Tibial nerve (tissue), 4 donors: ENCODE measurements around the gene ZMYND8. TPM values are rescaled to one million over a fixed set of nuclear protein-coding genes. Genes with fewer than 3 reads are reported as not detected.
"Not testable (repeated sequence)": the region's sequence is repeated elsewhere in the genome, so short reads cannot be mapped to it uniquely, and the experiment has no call there.

ENCODE experiments used
- DNase-seq, 2 donors: peaks; one replicate each; pipeline ENCODE4 v3.0.0-alpha.2; 2019; ENCODE audit warnings: low spot score in 2 of 2
- H3K27ac ChIP-seq, 4 donors: fragments of 200-600 bp; sonication (generic) in 3 of 4; one replicate each; pipeline ENCODE4 v1.5.1; 2017 to 2019; ENCODE audit warnings: mild to moderate bottlenecking in 1 of 4
- H3K27me3 ChIP-seq, 2 donors: fragments of 200-600 bp; sonication (generic) in 1 of 2; one replicate each; pipeline versions ENCODE4 v1.5.1 to v1.6.0; 2017 to 2019
- H3K36me3 ChIP-seq, 3 donors: fragments of 200-600 bp; sonication (generic); one replicate each; pipeline ENCODE4 v1.5.1; 2018 to 2019
- H3K4me1 ChIP-seq, 4 donors: fragments of 200-600 bp; sonication (generic) in 3 of 4; one replicate each; pipeline ENCODE4 v1.5.1; 2017 to 2019
- H3K4me3 ChIP-seq, 4 donors: fragments of 200-600 bp; sonication (generic) in 3 of 4; one replicate each; pipeline ENCODE4 v1.5.1; 2017 to 2019; ENCODE audit warnings: mild to moderate bottlenecking in 1 of 4, moderate library complexity in 1 of 4
- H3K9me3 ChIP-seq, 4 donors: fragments of 200-600 bp; sonication (generic) in 3 of 4; one replicate each; pipeline ENCODE4 v1.5.1; 2017 to 2019
- CTCF ChIP-seq, 5 experiments: fragments of 200-600 bp in 3 of 5; fragments of 450-650 bp in 2 of 5; sonication (generic) in 3 of 5; IDR thresholded peaks; one replicate each; pipeline ENCODE4 v1.5.1; 2016 to 2019; ENCODE audit warnings: antibody characterized with exemption in 5 of 5, mild to moderate bottlenecking in 3 of 5, moderate library complexity in 2 of 5
- EP300 ChIP-seq, 2 donors: sonication (generic); formaldehyde crosslinking; IDR thresholded peaks; one replicate each; pipeline ENCODE4 v1.6.1; 2017; ENCODE audit warnings: antibody characterized with exemption in 2 of 2, mild to moderate bottlenecking in 1 of 2
- POLR2A ChIP-seq, 2 donors: fragments of 450-650 bp; IDR thresholded peaks; one replicate each; pipeline ENCODE4 v1.6.1; 2017; ENCODE audit warnings: antibody characterized with exemption in 2 of 2, mild to moderate bottlenecking in 2 of 2, moderate library complexity in 2 of 2
- WGBS, 2 donors: methylation state at CpG; one replicate each; pipeline ENCODE4 v1.1.5; 2018; 5-methylcytosine and 5-hydroxymethylcytosine counted together
- total RNA-seq, 4 donors: library from RNA; depleted of rRNA; stranded (reverse); fragments of >200 nt; gene quantifications; one replicate each; pipeline ENCODE4 v1.1.0, GENCODE V29; 2016

Gene ZMYND8
- total RNA-seq, 4 donors from 2014 or later = 45.3 to 69.9 (median 49.8) TPM

- Histone ChIP-seq H3K36me3 (peaks cover 0 to 44% (median 0%) of the 10 kb centered on the region in 3 donors), H3K27me3 (no peaks in the 10 kb centered on the region)
These were observed 177.2 kb downstream of the ZMYND8 start for GRCh38 chr20:47179267-47179666.

GRCh38 chr20:47178851-47179250, 177.6 kb downstream of the ZMYND8 start:
- Histone ChIP-seq H3K27me3 (no peaks in the 10 kb centered on the region), H3K9me3 (no peaks in the 10 kb centered on the region), H3K4me3 (no peak overlapping the region), H3K36me3 (peaks cover 0 to 45% (median 0%) of the 10 kb centered on the region in 3 donors), H3K4me1 (no peaks in the 10 kb centered on the region), H3K27ac (no peak overlapping the region)
- no peak for DNase-seq
- TF ChIP-seq POLR2A (IDR thresholded peaks at IDR 0.05) (no peak), EP300 (IDR thresholded peaks at IDR 0.05) (no peak), CTCF (IDR thresholded peaks at IDR 0.05) (no peak)
- WGBS, 2 donors = 87 to 93% methylated on average over 1 of the region's 1 CpG

More at GRCh38 chr20:47179267-47179666, 177.2 kb downstream of the ZMYND8 start:
- DNase-seq = no peak
- Histone ChIP-seq H3K9me3 (no peaks in the 10 kb centered on the region), H3K4me1 (no peaks in the 10 kb centered on the region), H3K27ac (no peak overlapping the region), H3K4me3 (no peak overlapping the region)
- TF ChIP-seq EP300 (IDR thresholded peaks at IDR 0.05) = no peak

- TF ChIP-seq EP300 (IDR thresholded peaks at IDR 0.05) = no peak
- TF ChIP-seq POLR2A (IDR thresholded peaks at IDR 0.05) = no peak
- TF ChIP-seq CTCF (IDR thresholded peaks at IDR 0.05) = no peak
- Histone ChIP-seq H3K4me3 (no peak overlapping the region), H3K27ac (no peak overlapping the region), H3K27me3 (no peaks in the 10 kb centered on the region), H3K9me3 (no peaks in the 10 kb centered on the region), H3K4me1 (no peaks in the 10 kb centered on the region), H3K36me3 (peaks cover 0 to 43% (median 0%) of the 10 kb centered on the region in 3 donors)
- DNase-seq = no peak
- WGBS, 2 donors = 81 to 99% methylated on average over 3 of the region's 3 CpGs
These were observed 178.2 kb downstream of the ZMYND8 start for GRCh38 chr20:47178277-47178676.

- H3K9me3 ChIP-seq, DNase-seq, H3K4me3 ChIP-seq, H3K27me3 ChIP-seq, H3K4me1 ChIP-seq, H3K27ac ChIP-seq: not testable (repeated sequence)
- WGBS, 2 donors = 80 to 91% methylated on average over 5 of the region's 5 CpGs
- H3K36me3 ChIP-seq = peaks cover 0 to 46% (median 0%) of the 10 kb centered on the region in 3 donors
These were observed 180.3 kb downstream of the ZMYND8 start for GRCh38 chr20:47176217-47176616.

GRCh38 chr20:47175493-47175892, 181.0 kb downstream of the ZMYND8 start:
- H3K27ac ChIP-seq = no peak overlapping the region
- no peak for DNase-seq
- H3K4me3 ChIP-seq = no peak overlapping the region
- no peaks in the 10 kb centered on the region for H3K9me3 ChIP-seq
- WGBS, 2 donors = 40 to 53% methylated on average over 6 of the region's 6 CpGs
- H3K36me3 ChIP-seq = peaks cover 0 to 39% (median 0%) of the 10 kb centered on the region in 3 donors
- peaks cover 0 to 11% (median 2%) of the 10 kb centered on the region in 4 donors for H3K4me1 ChIP-seq
- H3K27me3 ChIP-seq = no peaks in the 10 kb centered on the region
- no peak for TF ChIP-seq POLR2A (IDR thresholded peaks at IDR 0.05)
- TF ChIP-seq EP300 (IDR thresholded peaks at IDR 0.05) = no peak
- no peak for TF ChIP-seq CTCF (IDR thresholded peaks at IDR 0.05)

- no peak for DNase-seq
- 87 to 92% methylated on average over 21 of the region's 21 CpGs for WGBS, 2 donors
These were observed 181.8 kb downstream of the ZMYND8 start for GRCh38 chr20:47174456-47175243.

More at GRCh38 chr20:47174456-47175243, 181.8 kb downstream of the ZMYND8 start:
- Histone ChIP-seq H3K9me3 (no peaks in the 10 kb centered on the region), H3K27ac (peak overlapping the region in 1 of 4 donors; percentile 29), H3K27me3 (no peaks in the 10 kb centered on the region), H3K4me3 (no peak overlapping the region), H3K4me1 (peaks cover 0 to 11% (median 2%) of the 10 kb centered on the region in 4 donors), H3K36me3 (peaks cover 0 to 31% (median 0%) of the 10 kb centered on the region in 3 donors)
- TF ChIP-seq POLR2A (IDR thresholded peaks at IDR 0.05) (no peak), CTCF (IDR thresholded peaks at IDR 0.05) (no peak), EP300 (IDR thresholded peaks at IDR 0.05) (no peak)
